Suprapubic skin (tissue), 4 donors: ENCODE measurements around the gene FARS2. TPM values are rescaled to one million over a fixed set of nuclear protein-coding genes. Genes with fewer than 3 reads are reported as not detected.
A peak's percentile ranks its signal among the peaks of the same experiment; 100 is the strongest.

Experiments used
- DNase-seq, 2 donors: peaks; one replicate each; pipeline ENCODE4 v3.0.0-alpha.2; 2019; ENCODE audit warnings: low spot score in 2 of 2
- H3K27ac ChIP-seq: fragments of 200-600 bp; sonication (generic); one replicate; pipeline ENCODE4 v1.5.1; 2019
- H3K27me3 ChIP-seq: fragments of 200-600 bp; sonication (generic); one replicate; pipeline ENCODE4 v1.5.1; 2019
- H3K36me3 ChIP-seq: fragments of 200-600 bp; sonication (generic); one replicate; pipeline ENCODE4 v1.5.1; 2019
- H3K4me1 ChIP-seq: fragments of 200-600 bp; sonication (generic); one replicate; pipeline ENCODE4 v1.5.1; 2019
- H3K4me3 ChIP-seq: fragments of 200-600 bp; sonication (generic); one replicate; pipeline ENCODE4 v1.5.1; 2019; ENCODE audit warnings: mild to moderate bottlenecking
- H3K9me3 ChIP-seq: fragments of 200-600 bp; sonication (generic); one replicate; pipeline ENCODE4 v1.5.1; 2019
- CTCF ChIP-seq, 2 donors: fragments of 200-600 bp in 1 of 2; fragments of 450-650 bp in 1 of 2; sonication (generic) in 1 of 2; IDR thresholded peaks; one replicate each; pipeline ENCODE4 v1.5.1; 2016 to 2019; ENCODE audit warnings: antibody characterized with exemption in 2 of 2, mild to moderate bottlenecking in 1 of 2, moderate library complexity in 1 of 2
- EP300 ChIP-seq: sonication (generic); formaldehyde crosslinking; IDR thresholded peaks from one replicate; pipeline ENCODE4 v1.6.1; 2017; ENCODE audit warnings: antibody characterized with exemption
- POLR2A ChIP-seq, 2 donors: fragments of 450-650 bp; IDR thresholded peaks; one replicate each; pipeline ENCODE4 v1.6.1; 2017; ENCODE audit warnings: antibody characterized with exemption in 2 of 2, mild to moderate bottlenecking in 2 of 2, moderate library complexity in 2 of 2
- POLR2AphosphoS5 ChIP-seq, 3 donors: sonication (generic); formaldehyde crosslinking; IDR thresholded peaks; one replicate each; pipeline ENCODE4 v1.6.1; 2017; ENCODE audit warnings: antibody characterized with exemption in 3 of 3
- WGBS: methylation state at CpG from one replicate; pipeline ENCODE4 v1.1.5; 2018; 5-methylcytosine and 5-hydroxymethylcytosine counted together
- total RNA-seq, 4 donors: library from RNA; depleted of rRNA; stranded (reverse); fragments of >200 nt; gene quantifications; one replicate each; pipeline ENCODE4 v1.1.0, GENCODE V29; 2016

FARS2 gene
- total RNA-seq, 4 donors from 2014 or later = 15.0 to 22.4 (median 20.1) TPM

DNA sequence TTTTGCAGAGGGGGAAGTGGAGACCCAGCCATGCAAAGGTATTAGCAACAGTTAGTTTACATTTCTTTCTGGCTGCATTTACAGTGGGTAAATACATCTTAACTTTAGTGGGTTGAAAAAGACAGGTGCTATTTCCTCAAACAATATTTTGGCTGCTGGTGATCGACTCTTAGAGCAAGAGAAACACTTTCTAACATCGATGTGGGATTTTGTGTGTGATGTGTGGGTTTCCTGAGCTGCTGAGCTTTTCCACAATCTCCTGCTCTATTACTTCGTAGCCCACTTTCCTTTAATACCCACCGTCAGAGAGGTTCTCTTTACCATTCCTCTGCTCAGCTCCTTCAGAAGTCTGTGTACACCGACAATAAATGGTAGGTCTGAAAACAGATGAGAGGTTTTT is 406.4 kb downstream of the FARS2 start:
- TF ChIP-seq POLR2AphosphoS5 (IDR thresholded peaks at IDR 0.05) (no peak), EP300 (no peak), POLR2A (IDR thresholded peaks at IDR 0.05) (no peak), CTCF (IDR thresholded peaks at IDR 0.05) (no peak)
- Histone ChIP-seq H3K4me1 (peaks cover 23% of the 10 kb centered on the region), H3K9me3 (no peaks in the 10 kb centered on the region), H3K27me3 (no peaks in the 10 kb centered on the region), H3K4me3 (no peak overlapping the region), H3K36me3 (no peaks in the 10 kb centered on the region), H3K27ac (no peak overlapping the region)
- DNase-seq = no peak
- 61% methylated on average over 5 of the region's 5 CpGs for WGBS

DNA sequence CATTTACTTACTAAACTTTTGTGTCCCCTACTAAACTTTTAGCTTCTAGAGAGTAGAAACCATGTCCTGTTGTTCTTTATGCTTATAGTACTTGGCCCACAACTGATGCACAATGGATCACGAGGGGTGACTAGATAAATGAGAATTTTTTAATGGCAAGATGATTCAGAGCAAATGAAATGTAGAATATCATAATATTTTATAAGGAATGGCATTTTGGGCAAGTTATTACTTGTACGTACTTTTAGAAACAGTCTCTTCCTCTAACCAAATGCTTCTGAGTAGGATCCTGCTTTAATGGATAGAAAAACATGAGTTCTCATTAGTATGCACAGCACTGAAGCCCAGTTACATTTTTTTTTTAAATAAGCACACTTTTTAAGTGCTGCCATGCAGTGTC is 409.1 kb downstream of the FARS2 start:
- Histone ChIP-seq H3K27ac (no peak overlapping the region), H3K4me1 (peaks cover 36% of the 10 kb centered on the region), H3K36me3 (no peaks in the 10 kb centered on the region), H3K9me3 (no peaks in the 10 kb centered on the region), H3K4me3 (no peak overlapping the region), H3K27me3 (no peaks in the 10 kb centered on the region)
- DNase-seq = no peak
- WGBS = 62% methylated on average over 2 of the region's 2 CpGs
- no peak for TF ChIP-seq POLR2AphosphoS5 (IDR thresholded peaks at IDR 0.05)
- no peak for TF ChIP-seq POLR2A (IDR thresholded peaks at IDR 0.05)
- TF ChIP-seq CTCF (IDR thresholded peaks at IDR 0.05) = no peak
- TF ChIP-seq EP300 = no peak

- DNase-seq = no peak
- H3K9me3 ChIP-seq = no peaks in the 10 kb centered on the region
- H3K27ac ChIP-seq = peak overlapping the region; percentile 75
- TF ChIP-seq EP300 (no peak), CTCF (IDR thresholded peaks at IDR 0.05) (no peak), POLR2AphosphoS5 (IDR thresholded peaks at IDR 0.05) (no peak), POLR2A (IDR thresholded peaks at IDR 0.05) (no peak)
- H3K4me1 ChIP-seq = peaks cover 36% of the 10 kb centered on the region
- H3K4me3 ChIP-seq = no peak overlapping the region
- WGBS = 72% methylated on average over 7 of the region's 7 CpGs
- no peaks in the 10 kb centered on the region for H3K36me3 ChIP-seq
- no peaks in the 10 kb centered on the region for H3K27me3 ChIP-seq
Observed at GRCh38 chr6:5670811-5671561, 409.7 kb downstream of the FARS2 start.

- H3K27ac ChIP-seq = peak overlapping the region; percentile 75
Observed at GRCh38 chr6:5671601-5672559, 410.6 kb downstream of the FARS2 start.

More at GRCh38 chr6:5671601-5672559, 410.6 kb downstream of the FARS2 start:
- no peaks in the 10 kb centered on the region for H3K27me3 ChIP-seq
- H3K9me3 ChIP-seq = no peaks in the 10 kb centered on the region
- WGBS = 83% methylated on average over 22 of the region's 22 CpGs
- H3K36me3 ChIP-seq = no peaks in the 10 kb centered on the region
- TF ChIP-seq POLR2AphosphoS5 (IDR thresholded peaks at IDR 0.05) = no peak
- TF ChIP-seq EP300 = no peak
- no peak for TF ChIP-seq POLR2A (IDR thresholded peaks at IDR 0.05)
- no peak for TF ChIP-seq CTCF (IDR thresholded peaks at IDR 0.05)
- H3K4me1 ChIP-seq = peaks cover 38% of the 10 kb centered on the region
- no peak overlapping the region for H3K4me3 ChIP-seq
- DNase-seq = no peak
